ENCODE data around the gene DLGAP4.

DNA sequence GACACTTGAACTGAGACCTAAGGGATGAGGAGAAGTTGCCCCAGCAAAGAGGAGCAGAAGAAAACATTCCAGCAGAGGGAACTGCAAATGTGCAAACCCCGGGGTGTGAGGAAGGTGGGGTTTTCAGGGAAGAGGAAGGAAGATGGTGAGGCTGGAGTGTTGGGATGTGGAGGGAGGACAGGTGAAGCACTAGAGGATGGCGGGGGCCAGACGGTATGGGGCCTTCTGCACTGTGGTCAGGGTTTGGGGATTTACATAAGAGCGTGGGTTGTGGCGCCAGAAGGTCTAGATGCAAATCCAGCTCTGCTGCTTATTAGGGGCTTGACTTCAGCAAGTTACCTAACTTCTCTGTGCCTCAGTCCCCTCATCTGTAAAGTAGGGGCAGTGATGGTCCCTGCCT, 16.0 kb downstream of the DLGAP4 start:
- TF ChIP-seq, protein P1, sequence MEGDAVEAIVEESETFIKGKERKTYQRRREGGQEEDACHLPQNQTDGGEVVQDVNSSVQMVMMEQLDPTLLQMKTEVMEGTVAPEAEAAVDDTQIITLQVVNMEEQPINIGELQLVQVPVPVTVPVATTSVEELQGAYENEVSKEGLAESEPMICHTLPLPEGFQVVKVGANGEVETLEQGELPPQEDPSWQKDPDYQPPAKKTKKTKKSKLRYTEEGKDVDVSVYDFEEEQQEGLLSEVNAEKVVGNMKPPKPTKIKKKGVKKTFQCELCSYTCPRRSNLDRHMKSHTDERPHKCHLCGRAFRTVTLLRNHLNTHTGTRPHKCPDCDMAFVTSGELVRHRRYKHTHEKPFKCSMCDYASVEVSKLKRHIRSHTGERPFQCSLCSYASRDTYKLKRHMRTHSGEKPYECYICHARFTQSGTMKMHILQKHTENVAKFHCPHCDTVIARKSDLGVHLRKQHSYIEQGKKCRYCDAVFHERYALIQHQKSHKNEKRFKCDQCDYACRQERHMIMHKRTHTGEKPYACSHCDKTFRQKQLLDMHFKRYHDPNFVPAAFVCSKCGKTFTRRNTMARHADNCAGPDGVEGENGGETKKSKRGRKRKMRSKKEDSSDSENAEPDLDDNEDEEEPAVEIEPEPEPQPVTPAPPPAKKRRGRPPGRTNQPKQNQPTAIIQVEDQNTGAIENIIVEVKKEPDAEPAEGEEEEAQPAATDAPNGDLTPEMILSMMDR (IDR thresholded peaks at IDR 0.05 in 4 of 5, conservative IDR thresholded peaks at IDR 0.05 in 1 of 5): no peak
- no peak for TF ChIP-seq POLR2A (IDR thresholded peaks at IDR 0.05)

All from gastrocnemius medialis (tissue), 4 donors.